Prostate gland (tissue), 2 donors: ENCODE measurements around the gene GTF2IRD1. TPM values are rescaled to one million over a fixed set of nuclear protein-coding genes. Genes with fewer than 3 reads are reported as not detected.
"Not testable (repeated sequence)": the region's sequence is repeated elsewhere in the genome, so short reads cannot be mapped to it uniquely, and the experiment has no call there.

Source experiments
- DNase-seq: peaks from one replicate; pipeline ENCODE4 v3.0.0-alpha.2; 2019; ENCODE audit warnings: low spot score
- H3K27ac ChIP-seq, 2 donors: fragments of 200-600 bp; sonication (generic); 2 replicates each; pipeline ENCODE4 v1.5.1; 2017 to 2019
- H3K27me3 ChIP-seq: fragments of 200-600 bp; sonication (generic); replicated peaks from 2 replicates; pipeline ENCODE4 v1.5.1; 2019; ENCODE audit not compliant: insufficient read depth
- H3K36me3 ChIP-seq, 2 donors: fragments of 200-600 bp; sonication (generic); 1 replicate in 1 of 2; 2 replicates in 1 of 2; pipeline versions ENCODE4 v1.5.1 to v1.8.1; 2017 to 2019
- H3K4me1 ChIP-seq: fragments of 200-600 bp; sonication (generic); replicated peaks from 2 replicates; pipeline ENCODE4 v1.5.1; 2019
- H3K4me3 ChIP-seq, 2 donors: fragments of 200-600 bp; sonication (generic); 2 replicates each; pipeline ENCODE4 v1.5.1; 2017 to 2019
- H3K9me3 ChIP-seq: fragments of 200-600 bp; sonication (generic); 2 replicates; pipeline ENCODE4 v1.5.1; 2017
- CTCF ChIP-seq, 4 experiments: fragments of 200-600 bp in 2 of 4; fragments of 450-650 bp in 2 of 4; sonication (generic) in 2 of 4; IDR thresholded peaks; 1 replicate in 3 of 4; 2 replicates in 1 of 4; pipeline ENCODE4 v1.5.1; 2016 to 2019; ENCODE audit warnings: antibody characterized with exemption in 4 of 4, mild to moderate bottlenecking in 2 of 4, moderate library complexity in 2 of 4
- POLR2A ChIP-seq: fragments of 450-650 bp; IDR thresholded peaks from one replicate; pipeline ENCODE4 v1.6.1; 2016; ENCODE audit warnings: antibody characterized with exemption, mild to moderate bottlenecking
- POLR2AphosphoS5 ChIP-seq: sonication (generic); formaldehyde crosslinking; IDR thresholded peaks from one replicate; pipeline ENCODE4 v1.6.1; 2017; ENCODE audit warnings: antibody characterized with exemption
- WGBS: methylation state at CpG from one replicate; pipeline ENCODE4 v1.1.5; 2018; 5-methylcytosine and 5-hydroxymethylcytosine counted together
- intact Hi-C: fragments of 100-400 bp; cut with DNase I; formaldehyde crosslinking; loops from one replicate; pipeline ENCODE4 v1.14.2; 2022
- total RNA-seq, 2 donors: library from RNA; depleted of rRNA; stranded (reverse); fragments of >200 nt; gene quantifications; one replicate each; pipeline ENCODE4 v1.1.0, GENCODE V29; 2016

The GTF2IRD1 gene
- total RNA-seq, 2 donors from 2014 or later = 24.0 to 36.6 TPM

DNA sequence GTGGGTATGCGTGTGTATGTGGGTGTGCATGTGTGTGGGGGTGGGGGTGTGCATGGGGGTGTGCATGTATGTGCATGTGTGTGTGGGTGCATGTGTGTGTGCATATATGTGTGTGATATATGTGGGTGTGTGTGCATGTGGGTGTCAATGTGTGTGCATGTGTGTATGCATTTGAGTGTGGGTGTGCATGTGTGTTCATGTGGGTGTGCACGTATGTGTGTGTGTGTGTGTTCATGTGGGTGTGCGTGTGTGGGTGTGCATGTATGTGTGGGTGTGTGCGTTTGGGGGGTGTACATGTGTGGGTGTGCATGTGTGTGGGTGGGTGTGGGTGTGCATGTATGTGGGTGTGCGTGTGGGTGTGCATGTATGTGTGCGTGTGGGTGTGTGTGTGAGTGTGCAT, 42.6 kb downstream of the GTF2IRD1 start:
- Histone ChIP-seq H3K4me3 (no peak overlapping the region), H3K27me3 (no peaks in the 10 kb centered on the region), H3K9me3 (no peaks in the 10 kb centered on the region), H3K27ac (no peak overlapping the region), H3K4me1 (no peaks in the 10 kb centered on the region), H3K36me3 (no peaks in the 10 kb centered on the region)
- no peak for TF ChIP-seq POLR2A
- TF ChIP-seq CTCF (IDR thresholded peaks at IDR 0.05) = no peak
- TF ChIP-seq POLR2AphosphoS5 = no peak
- 92% methylated on average over 6 of the region's 6 CpGs for WGBS
- DNase-seq = no peak
- intact Hi-C loops = no loop called here

DNA sequence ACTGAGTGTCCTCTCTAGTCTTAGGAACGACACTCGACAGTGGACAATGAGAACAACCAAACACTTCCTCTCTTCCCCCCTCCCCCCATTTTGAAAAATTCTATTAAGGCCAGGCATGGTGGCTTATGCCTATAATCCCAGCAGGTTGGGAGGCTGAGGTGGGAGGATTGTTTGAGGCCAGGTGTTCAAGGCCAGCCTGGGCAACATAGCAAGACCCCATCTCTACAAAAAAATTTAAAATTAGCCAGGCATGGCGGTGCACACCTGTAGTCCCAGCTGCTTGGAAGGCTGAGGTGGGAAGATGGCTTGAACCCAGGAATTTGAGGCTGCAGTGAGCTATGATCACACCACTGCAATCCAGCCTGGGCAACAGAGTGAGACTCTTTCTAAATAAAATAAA, 43.1 kb downstream of the GTF2IRD1 start:
- DNase-seq, H3K27me3 ChIP-seq, H3K36me3 ChIP-seq, H3K4me1 ChIP-seq, H3K9me3 ChIP-seq, H3K4me3 ChIP-seq, H3K27ac ChIP-seq, intact Hi-C loops: not testable (repeated sequence)
- WGBS = 84% methylated on average over 3 of the region's 3 CpGs

DNA sequence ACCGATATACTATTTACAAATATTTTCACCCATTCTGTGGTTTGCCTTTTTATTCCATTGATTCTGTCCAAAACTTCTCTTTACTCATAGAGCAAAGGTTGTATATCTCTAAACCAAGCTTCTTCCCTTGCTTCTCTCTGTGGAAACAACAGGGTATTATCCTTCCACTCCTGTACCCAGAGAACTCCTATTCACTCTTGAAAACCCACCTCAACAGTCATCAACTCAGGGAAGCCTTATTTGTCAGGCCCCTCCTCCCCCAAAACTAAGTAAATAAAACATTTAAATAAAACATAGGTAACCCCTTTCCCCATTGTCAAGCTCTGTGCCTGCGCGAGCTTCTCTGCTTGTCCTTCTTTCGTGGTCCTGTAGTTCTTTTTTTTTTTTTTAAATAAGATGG, 44.6 kb downstream of the GTF2IRD1 start:
- Histone ChIP-seq H3K4me1 (peaks cover 8% of the 10 kb centered on the region), H3K9me3 (no peaks in the 10 kb centered on the region), H3K27ac (no peak overlapping the region), H3K27me3 (no peaks in the 10 kb centered on the region), H3K36me3 (no peaks in the 10 kb centered on the region), H3K4me3 (no peak overlapping the region)
- intact Hi-C loops = no loop called here
- DNase-seq = no peak
- TF ChIP-seq CTCF (IDR thresholded peaks at IDR 0.05) = no peak
- TF ChIP-seq POLR2AphosphoS5 = no peak
- TF ChIP-seq POLR2A = no peak
- WGBS = 93% methylated on average over 4 of the region's 4 CpGs

GRCh38 chr7:74498996-74499834, 45.5 kb downstream of the GTF2IRD1 start:
- no peak overlapping the region for H3K4me3 ChIP-seq
- H3K36me3 ChIP-seq = no peaks in the 10 kb centered on the region
- DNase-seq = no peak
- H3K4me1 ChIP-seq = peaks cover 8% of the 10 kb centered on the region
- no peaks in the 10 kb centered on the region for H3K27me3 ChIP-seq
- no peaks in the 10 kb centered on the region for H3K9me3 ChIP-seq
- no peak overlapping the region for H3K27ac ChIP-seq
- intact Hi-C loops = no loop called here
- TF ChIP-seq POLR2A (no peak), POLR2AphosphoS5 (no peak)
- WGBS = 72% methylated on average over 8 of the region's 8 CpGs

- 84% methylated on average over 9 of the region's 9 CpGs for WGBS
These were observed 46.2 kb downstream of the GTF2IRD1 start for GRCh38 chr7:74499835-74500388.

More at GRCh38 chr7:74499835-74500388, 46.2 kb downstream of the GTF2IRD1 start:
- intact Hi-C loops = no loop called here
- H3K4me3 ChIP-seq = no peak overlapping the region
- no peaks in the 10 kb centered on the region for H3K36me3 ChIP-seq
- no peaks in the 10 kb centered on the region for H3K9me3 ChIP-seq
- peaks cover 8% of the 10 kb centered on the region for H3K4me1 ChIP-seq
- TF ChIP-seq POLR2A = no peak
- TF ChIP-seq POLR2AphosphoS5 = no peak
- TF ChIP-seq CTCF (IDR thresholded peaks at IDR 0.05) = no peak
- no peak for DNase-seq
- no peak overlapping the region for H3K27ac ChIP-seq
- H3K27me3 ChIP-seq = no peaks in the 10 kb centered on the region
